Nucleus accumbens (tissue), 56 donors: Measurements from ENCODE around the gene SSX2.
"Not testable (repeated sequence)": the region's sequence is repeated elsewhere in the genome, so short reads cannot be mapped to it uniquely, and the experiment has no call there.

Experiments used
- DNase-seq, 56 donors: peaks; one replicate each; lab custom pipeline; 2025; lab: John Stamatoyannopoulos, UW

SSX2 gene

GRCh38 chrX:52707078-52707477 is at the start of gene SSX2:
Gene SSX2, minus strand, starts transcription at chrX:52707178. Its CDS starts 1,429 bp downstream, at chrX:52705749.
- not testable (repeated sequence) for DNase-seq

GRCh38 chrX:52750952-52751351 is 44.0 kb upstream of the SSX2 start, which contains the start of gene SSX2B:
Gene SSX2B, plus strand, starts transcription at chrX:52751252. Its CDS starts 1,429 bp downstream, at chrX:52752681.
- DNase-seq, result not testable (repeated sequence)

- DNase-seq, result not testable (repeated sequence)
Measured at GRCh38 chrX:52692034-52692433, 14.9 kb downstream of the SSX2 start.

- DNase-seq, result not testable (repeated sequence)
Measured at GRCh38 chrX:52662218-52662617, 44.8 kb downstream of the SSX2 start.

- DNase-seq, result not testable (repeated sequence)
Measured at GRCh38 chrX:52655475-52655874, 51.5 kb downstream of the SSX2 start.

GRCh38 chrX:52654800-52655199 is 52.2 kb downstream of the SSX2 start, which contains the start of gene SSX7:
Gene SSX7, minus strand, starts transcription at chrX:52654900. Its CDS starts 1,428 bp downstream, at chrX:52653472.
- not testable (repeated sequence) for DNase-seq

GRCh38 chrX:52650676-52651075 is 56.3 kb downstream of the SSX2 start:
- not testable (repeated sequence) for DNase-seq

- not testable (repeated sequence) for DNase-seq
Measured at GRCh38 chrX:52648956-52649355, 58.0 kb downstream of the SSX2 start.
